NCI-H510A (cell line): ENCODE data around the gene TOX3.

ENCODE experiments used
- DNase-seq: peaks from one replicate; lab custom pipeline; 2025; lab: John Stamatoyannopoulos, UW

The TOX3 gene

DNA sequence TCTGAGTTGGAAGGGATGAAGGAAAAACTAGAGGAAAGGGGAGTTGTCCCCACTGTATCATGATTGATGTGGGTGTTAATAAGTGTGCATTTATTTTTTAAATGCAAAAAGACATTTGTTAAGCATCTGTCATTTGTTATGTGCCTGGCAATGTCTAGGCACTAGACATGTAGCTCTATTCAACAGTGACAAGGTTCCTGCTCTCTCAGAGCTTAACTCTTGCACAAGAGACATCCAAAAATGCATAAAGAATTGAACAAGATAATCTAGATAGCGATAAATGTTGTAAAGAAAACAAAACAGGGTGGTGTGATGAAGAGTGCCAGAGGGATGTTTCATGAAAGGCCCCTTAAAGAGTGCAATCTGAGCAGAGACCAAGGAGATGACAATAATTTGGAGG lies 148.9 kb downstream of the TOX3 start:
- no peak for DNase-seq

DNA sequence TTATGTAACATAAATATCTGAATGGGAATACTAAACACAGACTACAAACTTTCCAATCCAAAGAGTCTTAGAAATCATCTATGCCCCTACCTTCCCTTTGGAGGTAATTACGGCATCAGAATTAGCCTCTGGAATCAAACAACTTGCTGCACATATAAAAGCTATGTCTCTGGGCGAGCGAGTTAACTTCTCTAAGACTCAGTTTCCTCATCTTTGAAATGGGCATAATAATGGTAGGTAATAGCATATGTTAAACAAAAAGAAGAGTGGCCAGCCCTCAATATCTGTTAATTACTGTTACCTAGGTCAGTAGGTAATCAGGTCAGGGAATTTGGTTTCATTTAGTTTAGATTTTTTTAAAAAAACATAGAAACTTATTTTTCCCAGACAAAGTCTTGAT lies 153.5 kb downstream of the TOX3 start:
- no peak for DNase-seq

DNA sequence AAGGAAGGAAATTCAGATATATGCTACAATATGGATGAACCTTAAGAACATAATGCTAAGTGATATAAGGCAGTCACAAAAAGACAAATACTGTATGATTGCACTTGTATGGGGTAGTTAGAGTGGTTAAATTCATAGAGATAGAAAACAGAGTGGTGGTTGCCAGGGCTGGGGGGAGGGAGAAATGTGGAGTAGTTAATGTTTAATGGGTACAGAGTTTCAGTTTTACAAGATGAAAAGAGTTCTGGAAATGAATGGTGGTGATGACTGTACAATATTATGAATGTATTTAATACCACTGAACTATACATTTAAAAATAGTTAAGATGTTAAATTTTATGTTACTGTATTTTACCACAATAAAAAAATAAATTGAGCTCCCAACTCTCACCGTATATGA lies 157.9 kb downstream of the TOX3 start:
- DNase-seq = no peak
